ENCODE results near the gene TADA1.

Gene TADA1

DNA sequence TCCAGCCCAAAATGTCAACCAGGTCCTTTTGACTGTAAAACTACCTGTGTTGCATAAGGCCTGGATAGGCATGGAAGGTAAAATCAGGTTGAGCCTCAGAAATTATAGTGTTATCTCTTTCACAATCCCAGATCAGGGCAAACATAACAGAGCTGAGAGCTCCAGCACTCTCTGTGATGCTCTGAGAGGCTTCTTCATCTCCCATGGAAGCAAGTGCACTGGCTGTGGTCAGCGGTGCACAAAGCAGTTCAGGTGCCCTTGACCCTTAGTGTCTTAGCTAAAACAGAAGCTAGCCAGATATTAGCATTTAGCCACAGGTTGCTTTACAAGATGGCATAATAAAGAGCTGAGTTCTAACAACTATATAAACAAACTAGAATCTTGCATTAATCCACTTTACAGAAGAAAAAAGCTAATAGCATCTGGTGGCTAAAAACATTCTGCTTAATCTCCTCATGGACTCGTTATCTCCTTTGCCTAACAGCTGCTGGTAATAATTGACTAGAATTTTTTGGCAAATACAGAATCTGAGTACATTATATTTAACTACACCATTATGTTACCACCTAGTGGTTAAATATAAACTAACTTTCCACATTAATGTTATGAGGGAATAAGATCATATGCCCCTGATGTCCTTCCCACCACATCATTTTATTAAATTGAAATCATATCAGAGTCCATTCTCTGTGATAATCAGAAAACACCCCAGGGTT, 62.4 kb downstream of the TADA1 start:
- no peak for DNase-seq
- H2AFZ ChIP-seq (ENCODE audit: low read length): no peak overlapping the region

DNA sequence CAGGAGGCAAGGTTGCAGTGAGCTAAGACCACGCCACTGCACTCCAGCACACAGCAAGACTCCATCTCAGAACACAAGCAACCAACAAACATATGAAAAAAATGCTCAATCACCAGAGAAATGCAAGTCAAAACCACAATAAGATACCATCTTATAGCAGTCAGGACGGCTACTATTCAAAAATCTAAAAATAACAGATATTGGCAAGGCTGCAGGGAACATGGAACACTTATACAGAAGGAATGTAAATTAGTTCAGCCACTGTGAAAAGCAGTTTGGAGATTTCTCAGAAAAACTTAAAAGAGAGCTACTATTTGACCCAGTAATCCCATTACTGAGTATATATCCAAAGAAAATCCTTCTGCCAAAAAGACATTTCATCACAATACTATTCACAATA, 64.4 kb downstream of the TADA1 start:
- no peaks in the 10 kb centered on the region for H4K20me1 ChIP-seq (ENCODE audit: insufficient read depth, low read length)
- TF ChIP-seq EZH2phosphoT487 (IDR thresholded peaks at IDR 0.05; ENCODE audit: low read length): no peak
- TF ChIP-seq, protein P1, sequence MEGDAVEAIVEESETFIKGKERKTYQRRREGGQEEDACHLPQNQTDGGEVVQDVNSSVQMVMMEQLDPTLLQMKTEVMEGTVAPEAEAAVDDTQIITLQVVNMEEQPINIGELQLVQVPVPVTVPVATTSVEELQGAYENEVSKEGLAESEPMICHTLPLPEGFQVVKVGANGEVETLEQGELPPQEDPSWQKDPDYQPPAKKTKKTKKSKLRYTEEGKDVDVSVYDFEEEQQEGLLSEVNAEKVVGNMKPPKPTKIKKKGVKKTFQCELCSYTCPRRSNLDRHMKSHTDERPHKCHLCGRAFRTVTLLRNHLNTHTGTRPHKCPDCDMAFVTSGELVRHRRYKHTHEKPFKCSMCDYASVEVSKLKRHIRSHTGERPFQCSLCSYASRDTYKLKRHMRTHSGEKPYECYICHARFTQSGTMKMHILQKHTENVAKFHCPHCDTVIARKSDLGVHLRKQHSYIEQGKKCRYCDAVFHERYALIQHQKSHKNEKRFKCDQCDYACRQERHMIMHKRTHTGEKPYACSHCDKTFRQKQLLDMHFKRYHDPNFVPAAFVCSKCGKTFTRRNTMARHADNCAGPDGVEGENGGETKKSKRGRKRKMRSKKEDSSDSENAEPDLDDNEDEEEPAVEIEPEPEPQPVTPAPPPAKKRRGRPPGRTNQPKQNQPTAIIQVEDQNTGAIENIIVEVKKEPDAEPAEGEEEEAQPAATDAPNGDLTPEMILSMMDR (IDR thresholded peaks at IDR 0.05; ENCODE audit: low read length): no peak
- no peak for TF ChIP-seq EZH2 (optimal IDR thresholded peaks at IDR 0.05; ENCODE audit: low read depth, low read length)
- H3K9ac ChIP-seq (ENCODE audit: low read length): no peak overlapping the region
- H3F3A ChIP-seq (ENCODE audit: insufficient read depth, low read length): no peaks in the 10 kb centered on the region
- no peaks in the 10 kb centered on the region for H3K36me3 ChIP-seq (replicated peaks; ENCODE audit: insufficient read depth, low read length)
- H3K79me2 ChIP-seq (ENCODE audit: low read length): no peaks in the 10 kb centered on the region
- H3K4me2 ChIP-seq (ENCODE audit: low read depth, low read length): no peak overlapping the region
- no peaks in the 10 kb centered on the region for H3K27me3 ChIP-seq (replicated peaks; ENCODE audit: insufficient read depth, low read length)
- no peak for DNase-seq
- no peaks in the 10 kb centered on the region for H3K9me3 ChIP-seq (replicated peaks; ENCODE audit: insufficient read depth, low read length)
- no peaks in the 10 kb centered on the region for H3K4me1 ChIP-seq (ENCODE audit: low read length)
- H3K9me2 ChIP-seq (replicated peaks; ENCODE audit: insufficient read depth, low read length): no peaks in the 10 kb centered on the region
- no peak overlapping the region for H2AFZ ChIP-seq (ENCODE audit: low read length)
- H3K27ac ChIP-seq (ENCODE audit: low read length): no peak overlapping the region
- H3K4me3 ChIP-seq (ENCODE audit: low read length): no peak overlapping the region

More for the DNA sequence above, 62.4 kb downstream of the TADA1 start:
- Histone ChIP-seq H3K9me3 (replicated peaks; ENCODE audit: insufficient read depth, low read length) (no peaks in the 10 kb centered on the region), H3K9me2 (replicated peaks; ENCODE audit: insufficient read depth, low read length) (no peaks in the 10 kb centered on the region), H3K36me3 (replicated peaks; ENCODE audit: insufficient read depth, low read length) (no peaks in the 10 kb centered on the region), H3F3A (ENCODE audit: insufficient read depth, low read length) (no peaks in the 10 kb centered on the region), H4K20me1 (ENCODE audit: insufficient read depth, low read length) (no peaks in the 10 kb centered on the region), H3K79me2 (ENCODE audit: low read length) (no peaks in the 10 kb centered on the region), H3K9ac (ENCODE audit: low read length) (no peak overlapping the region), H3K4me1 (ENCODE audit: low read length) (no peaks in the 10 kb centered on the region), H3K27ac (ENCODE audit: low read length) (no peak overlapping the region), H3K4me2 (ENCODE audit: low read depth, low read length) (no peak overlapping the region), H3K27me3 (replicated peaks; ENCODE audit: insufficient read depth, low read length) (no peaks in the 10 kb centered on the region), H3K4me3 (ENCODE audit: low read length) (no peak overlapping the region)
- no peak for TF ChIP-seq EZH2phosphoT487 (IDR thresholded peaks at IDR 0.05; ENCODE audit: low read length)
- TF ChIP-seq, protein P1 (IDR thresholded peaks at IDR 0.05; ENCODE audit: low read length): no peak
- TF ChIP-seq EZH2 (optimal IDR thresholded peaks at IDR 0.05; ENCODE audit: low read depth, low read length): no peak

DNA sequence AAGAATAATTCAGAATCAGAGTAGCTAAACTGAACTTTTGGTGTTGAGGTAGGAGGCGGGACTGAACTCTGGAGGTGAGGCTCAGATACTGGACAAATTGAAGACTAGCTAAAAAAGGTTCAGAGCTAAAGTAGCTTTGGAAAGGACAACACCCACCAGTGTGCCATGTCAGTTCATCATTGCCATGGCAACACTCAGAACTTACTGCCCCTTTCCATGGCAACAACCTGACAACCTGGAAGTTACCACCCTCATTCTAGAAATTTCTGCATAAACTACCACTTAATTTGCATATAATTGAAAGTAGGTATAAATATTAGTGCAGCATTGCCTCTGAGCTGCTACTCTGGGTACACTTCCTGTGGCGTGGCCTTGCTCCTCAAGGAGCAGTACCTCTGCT, 67.1 kb downstream of the TADA1 start:
- Histone ChIP-seq H3K4me2 (ENCODE audit: low read depth, low read length) (no peak overlapping the region), H3K4me3 (ENCODE audit: low read length) (no peak overlapping the region), H3F3A (ENCODE audit: insufficient read depth, low read length) (no peaks in the 10 kb centered on the region), H3K27ac (ENCODE audit: low read length) (no peak overlapping the region), H3K9me2 (replicated peaks; ENCODE audit: insufficient read depth, low read length) (no peaks in the 10 kb centered on the region), H3K79me2 (ENCODE audit: low read length) (no peaks in the 10 kb centered on the region), H3K9ac (ENCODE audit: low read length) (no peak overlapping the region), H2AFZ (ENCODE audit: low read length) (no peak overlapping the region), H3K4me1 (ENCODE audit: low read length) (no peaks in the 10 kb centered on the region), H4K20me1 (ENCODE audit: insufficient read depth, low read length) (no peaks in the 10 kb centered on the region), H3K9me3 (replicated peaks; ENCODE audit: insufficient read depth, low read length) (no peaks in the 10 kb centered on the region), H3K36me3 (replicated peaks; ENCODE audit: insufficient read depth, low read length) (no peaks in the 10 kb centered on the region), H3K27me3 (replicated peaks; ENCODE audit: insufficient read depth, low read length) (no peaks in the 10 kb centered on the region)
- TF ChIP-seq, protein P1 (IDR thresholded peaks at IDR 0.05; ENCODE audit: low read length): no peak
- no peak for TF ChIP-seq EZH2phosphoT487 (IDR thresholded peaks at IDR 0.05; ENCODE audit: low read length)
- no peak for TF ChIP-seq EZH2 (optimal IDR thresholded peaks at IDR 0.05; ENCODE audit: low read depth, low read length)
- no peak for DNase-seq

Measured in MM.1S (cell line).